Measurements from ENCODE around the gene MTERF1.

Gene MTERF1

GRCh38 chr7:91827169-91827568, 53.3 kb downstream of the MTERF1 start:
- no peak for DNase-seq

- no peak for DNase-seq
These were observed 54.1 kb downstream of the MTERF1 start for GRCh38 chr7:91826377-91826776.

GRCh38 chr7:91824201-91824600, 56.3 kb downstream of the MTERF1 start:
- DNase-seq, result no peak

Data from islet precursor cell (in vitro differentiated cells).